Fibroblast of the aortic adventitia (primary cell): ENCODE measurements around the gene GPRIN2. TPM values are rescaled to one million over a fixed set of nuclear protein-coding genes. Genes with fewer than 3 reads are reported as not detected.
"Not testable (repeated sequence)": the region's sequence is repeated elsewhere in the genome, so short reads cannot be mapped to it uniquely, and the experiment has no call there.

Experiments used
- DNase-seq: peaks from one replicate; pipeline ENCODE4 v3.0.0-alpha.2; 2010; ENCODE audit warnings: low read depth
- H3K4me3 ChIP-seq: 2 replicates; pipeline ENCODE4 v1.5.1; 2011; ENCODE audit warnings: low read depth, mild to moderate bottlenecking, control low read depth, low read length, moderate library complexity
- CTCF ChIP-seq: IDR thresholded peaks from 2 replicates; pipeline ENCODE4 v1.5.1; 2011; ENCODE audit warnings: mild to moderate bottlenecking, low read length, control low read depth, inconsistent platforms; ENCODE audit not compliant: insufficient read depth
- total RNA-seq: library from RNA; depleted of rRNA; stranded (reverse); fragments of >200 nt; gene quantifications from 2 replicates; pipeline ENCODE4 v1.2.3, GENCODE V29; 2012; ENCODE audit warnings: low replicate concordance

GPRIN2 gene
- total RNA-seq, 1 donor: not detected

- DNase-seq, H3K4me3 ChIP-seq: not testable (repeated sequence)
Measured at GRCh38 chr10:46577624-46578473, 21.4 kb upstream of the GPRIN2 start.

GRCh38 chr10:46573884-46574283 lies 17.4 kb upstream of the GPRIN2 start:
- H3K4me3 ChIP-seq, DNase-seq: not testable (repeated sequence)

DNA sequence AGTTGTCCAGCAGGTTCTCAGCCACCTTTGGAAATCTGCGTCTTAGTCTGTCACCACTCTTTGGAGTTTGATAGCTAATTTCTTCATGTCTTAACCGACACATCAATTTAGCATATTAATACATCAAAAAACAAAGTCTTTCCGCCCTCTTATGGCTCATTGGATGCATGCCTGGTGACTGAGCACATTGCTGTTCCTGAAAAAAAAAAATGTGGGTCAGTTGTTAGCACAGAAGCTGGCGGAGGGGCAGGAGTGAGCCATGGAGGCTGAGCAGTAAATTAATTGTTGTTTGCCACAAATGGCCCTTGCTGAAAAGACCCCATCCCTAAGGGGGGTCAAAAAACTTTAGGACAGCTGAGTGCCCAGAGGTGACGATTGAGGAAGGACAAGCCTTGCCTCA lies 16.9 kb upstream of the GPRIN2 start:
- not testable (repeated sequence) for H3K4me3 ChIP-seq
- DNase-seq: peak; percentile 45

- not testable (repeated sequence) for DNase-seq, H3K4me3 ChIP-seq
Measured at GRCh38 chr10:46572765-46573164, 16.3 kb upstream of the GPRIN2 start.

DNA sequence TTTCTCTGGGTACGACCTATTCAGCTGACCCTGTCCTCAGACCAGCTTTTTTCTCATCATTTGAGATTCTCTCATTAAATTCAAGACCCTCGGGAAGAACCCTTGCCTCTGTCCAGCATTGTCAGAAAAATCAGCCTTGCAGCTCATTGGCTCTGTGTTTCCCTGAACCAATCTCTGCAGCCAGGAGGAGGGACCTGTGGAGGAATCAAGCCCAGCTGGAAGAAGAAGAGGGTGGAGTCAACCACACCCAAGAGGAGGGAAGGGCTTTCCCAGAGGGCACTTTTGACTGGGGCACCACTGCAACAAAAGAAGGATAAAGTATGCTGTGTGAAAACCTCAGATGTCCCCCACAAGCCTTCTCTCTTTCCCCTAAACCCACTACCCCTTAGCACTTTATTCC lies 14.2 kb upstream of the GPRIN2 start:
- not testable (repeated sequence) for H3K4me3 ChIP-seq, DNase-seq

DNA sequence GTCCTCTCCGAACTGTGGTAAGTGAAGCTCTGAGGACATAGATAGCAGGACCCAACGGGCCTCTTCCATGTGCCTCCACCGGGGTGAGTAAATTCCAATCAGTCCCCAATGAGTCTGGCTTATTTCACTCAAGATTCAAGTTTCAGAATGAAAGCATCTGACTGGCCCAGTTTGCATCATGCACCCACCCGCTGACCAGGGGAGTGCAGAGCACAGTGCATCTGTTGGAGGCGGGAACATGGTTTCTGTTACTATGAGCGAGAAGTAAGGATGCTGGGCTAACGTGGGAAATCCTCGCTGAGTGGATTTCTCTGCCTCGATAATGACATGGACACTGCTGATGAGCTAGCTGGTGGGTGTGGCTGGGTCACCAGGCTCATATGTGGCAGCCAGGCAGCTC lies 10.7 kb upstream of the GPRIN2 start:
- not testable (repeated sequence) for H3K4me3 ChIP-seq, DNase-seq

GRCh38 chr10:46565591-46566332 lies 9.3 kb upstream of the GPRIN2 start:
- DNase-seq: peak; percentile 83
- H3K4me3 ChIP-seq: not testable (repeated sequence)
- TF ChIP-seq CTCF: peak; percentile 84

DNA sequence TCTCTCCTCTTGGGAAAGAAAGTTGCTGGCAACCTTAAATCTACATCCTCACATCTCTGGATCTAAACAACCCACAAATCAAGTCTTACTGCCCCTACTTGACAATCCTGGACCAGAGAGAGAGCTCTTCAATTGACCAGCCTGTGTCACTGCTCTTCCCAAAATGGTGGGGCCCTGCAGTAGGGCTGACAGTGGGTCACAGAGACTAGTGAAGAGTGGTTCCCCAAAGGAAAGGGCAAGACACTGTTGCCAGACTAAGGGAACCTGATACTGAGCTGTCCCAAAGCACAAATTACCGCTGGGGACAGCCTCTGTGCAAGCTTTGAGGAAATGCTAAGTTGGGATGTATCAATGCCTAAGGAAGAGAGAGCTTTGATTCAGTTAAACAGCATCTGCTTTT lies 4.5 kb upstream of the GPRIN2 start:
- DNase-seq: no peak
- TF ChIP-seq CTCF: no peak
- H3K4me3 ChIP-seq: no peak overlapping the region

- H3K4me3 ChIP-seq: no peak overlapping the region
- no peak for DNase-seq
- no peak for TF ChIP-seq CTCF
Measured at GRCh38 chr10:46560381-46560780, 3.9 kb upstream of the GPRIN2 start.

GRCh38 chr10:46559231-46559671 lies 2.8 kb upstream of the GPRIN2 start:
- no peak for TF ChIP-seq CTCF
- no peak for DNase-seq

More at GRCh38 chr10:46559231-46559671, 2.8 kb upstream of the GPRIN2 start:
- no peak overlapping the region for H3K4me3 ChIP-seq
